ENCODE results near the gene C1QTNF1. TPM values are rescaled to one million over a fixed set of nuclear protein-coding genes. Genes with fewer than 3 reads are reported as not detected.

Gene C1QTNF1
- total and polyA plus RNA-seq, 4 experiments from 2014 or later, result not detected

DNA sequence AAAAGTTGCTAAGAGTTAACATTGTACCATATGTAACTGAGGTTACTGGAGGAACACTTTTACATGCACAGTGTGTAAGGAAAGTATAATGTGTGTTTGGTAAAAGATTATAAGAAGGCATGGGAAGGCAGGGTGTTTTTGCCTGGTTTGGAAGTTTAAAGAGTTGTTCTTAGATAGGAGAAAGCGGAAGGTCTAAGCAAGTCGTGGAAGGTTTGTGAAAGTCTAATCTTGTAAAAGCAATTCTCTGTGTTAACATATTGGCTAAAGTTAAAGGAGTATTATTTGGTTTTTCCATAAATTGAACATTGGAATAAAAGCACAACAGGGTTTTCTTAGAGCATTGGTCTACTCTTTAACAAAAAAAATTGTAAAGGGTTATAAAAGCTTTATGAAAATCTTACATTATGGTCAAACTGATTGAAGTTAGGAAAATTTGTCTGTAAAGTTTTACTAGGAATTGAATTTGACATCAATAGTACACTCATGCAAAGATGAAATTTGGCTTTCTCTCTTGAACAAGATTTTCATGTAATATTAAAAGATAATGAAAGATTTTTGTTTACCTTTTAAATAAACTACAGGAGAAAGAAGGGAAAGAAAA, 9.7 kb upstream of the C1QTNF1 start:
- Histone ChIP-seq H3K36me3 (ENCODE audit: insufficient read depth, low read length) (no peaks in the 10 kb centered on the region), H3K4me3 (ENCODE audit: low read length in 2 of 2) (no peak overlapping the region), H3K4me1 (ENCODE audit: insufficient read depth, low read length) (peaks cover 6% of the 10 kb centered on the region), H3K27me3 (ENCODE audit: insufficient read depth, low read length) (no peaks in the 10 kb centered on the region), H3K27ac (ENCODE audit: low read depth, low read length) (no peak overlapping the region), H3K9me3 (ENCODE audit: control insufficient read depth in 1 of 2, low read length in 2 of 2) (no peaks in the 10 kb centered on the region)
- POLR2A ChIA-PET (ENCODE audit: partially characterized antibody), result no interaction called here
- CTCF ChIA-PET (ENCODE audit: partially characterized antibody), result interaction anchor here (0.7 kb wide), 1 partner anchor 378 kb away, joined by 3 read pairs; no protein-coding TSS in a partner anchor
- DNase-seq, result no peak
- peaks cover 2 to 3% of the 10 kb centered on the region in 2 donors for H3K27me3 Mint-ChIP-seq
- H3K36me3 Mint-ChIP-seq, result peaks cover 0 to 4% of the 10 kb centered on the region in 2 donors
- H3K27ac Mint-ChIP-seq, result no peak overlapping the region
- intact Hi-C loops (cut with micrococcal nuclease), result no loop called here
- peaks cover 0 to 14% (median 8%) of the 10 kb centered on the region in 4 donors for H3K4me1 Mint-ChIP-seq
- peaks cover 0 to 6% (median 0%) of the 10 kb centered on the region in 8 donors for H3K9me3 Mint-ChIP-seq
- no peak overlapping the region for H3K4me3 Mint-ChIP-seq

GRCh38 chr17:79017546-79018369, 6.2 kb upstream of the C1QTNF1 start:
- H3K9me3 ChIP-seq (ENCODE audit: control insufficient read depth in 1 of 2, low read length in 2 of 2), result no peaks in the 10 kb centered on the region
- DNase-seq, result no peak
- H3K4me1 ChIP-seq (ENCODE audit: insufficient read depth, low read length), result no peaks in the 10 kb centered on the region
- no peaks in the 10 kb centered on the region for H3K36me3 ChIP-seq (ENCODE audit: insufficient read depth, low read length)
- Mint-ChIP-seq H3K36me3 (no peaks in the 10 kb centered on the region), H3K27ac (no peak overlapping the region), H3K4me1 (peaks cover 0 to under 1% (median 0%) of the 10 kb centered on the region in 4 donors), H3K27me3 (peaks cover 2 to 9% of the 10 kb centered on the region in 2 donors), H3K4me3 (no peak overlapping the region), H3K9me3 (peaks cover 0 to 3% (median 0%) of the 10 kb centered on the region in 8 donors)
- no peak overlapping the region for H3K27ac ChIP-seq (ENCODE audit: low read depth, low read length)
- no peak overlapping the region for H3K4me3 ChIP-seq (ENCODE audit: low read length in 2 of 2)
- intact Hi-C loops (cut with micrococcal nuclease), result no loop called here
- ChIA-PET POLR2A (ENCODE audit: partially characterized antibody) (no interaction called here), CTCF (ENCODE audit: partially characterized antibody) (no interaction called here)
- H3K27me3 ChIP-seq (ENCODE audit: insufficient read depth, low read length), result no peaks in the 10 kb centered on the region

DNA sequence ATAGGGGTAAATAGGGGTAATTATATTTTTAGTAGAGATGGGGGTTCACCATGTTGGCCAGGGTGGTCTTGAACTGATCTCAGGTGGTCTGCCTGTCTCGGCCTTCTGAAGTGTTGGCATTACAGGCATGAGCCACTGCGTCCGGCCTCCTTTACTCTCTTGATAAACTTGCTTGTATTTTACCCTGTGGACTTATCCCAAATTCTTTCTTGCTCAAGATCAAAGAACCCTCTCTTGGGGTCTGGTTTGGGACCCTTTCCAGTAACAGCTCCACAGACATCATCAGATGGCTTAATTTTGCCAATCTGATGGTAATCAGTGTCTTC, 5.6 kb upstream of the C1QTNF1 start:
- Mint-ChIP-seq H3K4me1 (peaks cover 0 to 3% (median 0%) of the 10 kb centered on the region in 4 donors), H3K36me3 (no peaks in the 10 kb centered on the region), H3K4me3 (no peak overlapping the region), H3K9me3 (peaks cover 0 to 3% (median 0%) of the 10 kb centered on the region in 8 donors), H3K27ac (no peak overlapping the region), H3K27me3 (peaks cover 2 to 9% of the 10 kb centered on the region in 2 donors)
- CTCF ChIA-PET (ENCODE audit: partially characterized antibody), result interaction anchor here (1.0 kb wide), 1 partner anchor 64 kb away, joined by 4 read pairs; no protein-coding TSS in a partner anchor
- H3K36me3 ChIP-seq (ENCODE audit: insufficient read depth, low read length), result no peaks in the 10 kb centered on the region
- POLR2A ChIA-PET (ENCODE audit: partially characterized antibody), result interaction anchor here (0.6 kb wide), 1 partner anchor 199 kb away, joined by 3 read pairs; no protein-coding TSS in a partner anchor
- no peaks in the 10 kb centered on the region for H3K9me3 ChIP-seq (ENCODE audit: control insufficient read depth in 1 of 2, low read length in 2 of 2)
- intact Hi-C loops (cut with micrococcal nuclease), result no loop called here
- DNase-seq, result no peak
- H3K4me3 ChIP-seq (ENCODE audit: low read length in 2 of 2), result no peak overlapping the region
- no peaks in the 10 kb centered on the region for H3K4me1 ChIP-seq (ENCODE audit: insufficient read depth, low read length)
- peaks cover 5% of the 10 kb centered on the region for H3K27me3 ChIP-seq (ENCODE audit: insufficient read depth, low read length)
- no peak overlapping the region for H3K27ac ChIP-seq (ENCODE audit: low read depth, low read length)

GRCh38 chr17:79019261-79019631, 4.7 kb upstream of the C1QTNF1 start:
- H3K36me3 Mint-ChIP-seq, result no peaks in the 10 kb centered on the region
- peaks cover 2 to 10% (median 3%) of the 10 kb centered on the region in 4 donors for H3K4me1 Mint-ChIP-seq
- H3K36me3 ChIP-seq (ENCODE audit: insufficient read depth, low read length), result no peaks in the 10 kb centered on the region
- H3K27me3 ChIP-seq (ENCODE audit: insufficient read depth, low read length), result peaks cover 5% of the 10 kb centered on the region
- no peak overlapping the region for H3K4me3 Mint-ChIP-seq
- intact Hi-C loops (cut with micrococcal nuclease), result loop anchor here (1.0 kb wide), 1 partner anchor 23 kb away; no protein-coding TSS in a partner anchor
- DNase-seq, result no peak
- H3K4me3 ChIP-seq (ENCODE audit: low read length in 2 of 2), result no peak overlapping the region
- peaks cover 8% of the 10 kb centered on the region for H3K4me1 ChIP-seq (ENCODE audit: insufficient read depth, low read length)
- no peak overlapping the region for H3K27ac ChIP-seq (ENCODE audit: low read depth, low read length)
- ChIA-PET CTCF (ENCODE audit: partially characterized antibody) (interaction anchor here (1.0 kb wide), 1 partner anchor 64 kb away, joined by 4 read pairs; no protein-coding TSS in a partner anchor), POLR2A (ENCODE audit: partially characterized antibody) (no interaction called here)
- no peak overlapping the region for H3K27ac Mint-ChIP-seq
- peaks cover 0 to 13% of the 10 kb centered on the region in 2 donors for H3K27me3 Mint-ChIP-seq
- H3K9me3 Mint-ChIP-seq, result peaks cover 0 to 3% (median 0%) of the 10 kb centered on the region in 8 donors
- no peaks in the 10 kb centered on the region for H3K9me3 ChIP-seq (ENCODE audit: control insufficient read depth in 1 of 2, low read length in 2 of 2)

GRCh38 chr17:79019632-79020584, 4.1 kb upstream of the C1QTNF1 start:
- Mint-ChIP-seq H3K4me3 (no peak overlapping the region), H3K27me3 (peaks cover 0 to 16% of the 10 kb centered on the region in 2 donors)
- POLR2A ChIA-PET (ENCODE audit: partially characterized antibody), result no interaction called here

DNA sequence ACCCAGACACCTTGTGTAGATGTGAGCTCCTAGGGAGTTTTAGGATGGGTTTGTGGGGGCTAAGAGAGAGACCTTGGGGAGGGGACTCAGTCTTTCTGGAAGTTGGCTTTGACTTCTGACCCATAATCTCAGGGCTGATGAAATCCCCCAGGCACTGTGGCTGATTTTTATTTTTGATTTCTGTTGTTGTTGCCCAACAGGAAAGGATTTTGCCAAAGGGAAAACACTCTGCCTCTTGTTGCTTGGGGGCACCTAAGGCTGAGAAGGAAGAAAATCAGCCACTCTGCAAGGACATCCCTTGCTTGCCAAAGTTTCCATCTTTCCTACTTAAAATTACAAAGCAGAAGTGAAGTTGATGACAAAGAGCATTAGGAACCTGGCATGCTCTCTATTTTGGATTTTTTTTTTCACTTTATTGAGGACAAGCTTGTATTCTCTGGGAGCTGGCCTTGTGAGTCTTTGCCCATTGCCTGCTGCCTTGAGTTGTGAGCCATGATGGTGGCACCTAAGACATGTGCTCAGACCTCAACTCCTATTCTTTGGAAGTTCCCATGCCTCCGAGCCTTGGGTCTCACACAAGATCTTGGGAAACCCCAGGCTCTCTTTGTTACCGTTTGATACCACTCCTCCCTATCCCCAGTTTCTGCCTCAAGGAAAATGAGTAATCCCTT, 3.2 kb upstream of the C1QTNF1 start:
- POLR2A ChIA-PET (ENCODE audit: partially characterized antibody), result no interaction called here
- H3K27me3 Mint-ChIP-seq, result peaks cover 4 to 19% of the 10 kb centered on the region in 2 donors

More at GRCh38 chr17:79019632-79020584, 4.1 kb upstream of the C1QTNF1 start:
- CTCF ChIA-PET (ENCODE audit: partially characterized antibody), result interaction anchor here (0.6 to 2.4 kb wide), 2 partner anchors 62 to 372 kb away, joined by 3 to 8 read pairs; no protein-coding TSS in a partner anchor
- DNase-seq, result peak; percentile 42 to 70 (median 52)
- Mint-ChIP-seq H3K36me3 (no peaks in the 10 kb centered on the region), H3K27ac (no peak overlapping the region), H3K9me3 (peaks cover 0 to 3% (median 0%) of the 10 kb centered on the region in 8 donors), H3K4me1 (peaks cover 2 to 15% (median 4%) of the 10 kb centered on the region in 4 donors)
- peaks cover 7% of the 10 kb centered on the region for H3K27me3 ChIP-seq (ENCODE audit: insufficient read depth, low read length)
- no peaks in the 10 kb centered on the region for H3K9me3 ChIP-seq (ENCODE audit: control insufficient read depth in 1 of 2, low read length in 2 of 2)
- peaks cover 13% of the 10 kb centered on the region for H3K4me1 ChIP-seq (ENCODE audit: insufficient read depth, low read length)
- intact Hi-C loops (cut with micrococcal nuclease), result loop anchor here (1.0 kb wide), 1 partner anchor 22 kb away; no protein-coding TSS in a partner anchor
- no peak overlapping the region for H3K27ac ChIP-seq (ENCODE audit: low read depth, low read length)
- no peak overlapping the region for H3K4me3 ChIP-seq (ENCODE audit: low read length in 2 of 2)
- no peaks in the 10 kb centered on the region for H3K36me3 ChIP-seq (ENCODE audit: insufficient read depth, low read length)

More for the DNA sequence above, 3.2 kb upstream of the C1QTNF1 start:
- no peak overlapping the region for H3K27ac ChIP-seq (ENCODE audit: low read depth, low read length)
- peaks cover 0 to under 1% (median 0%) of the 10 kb centered on the region in 8 donors for H3K9me3 Mint-ChIP-seq
- intact Hi-C loops (cut with micrococcal nuclease), result no loop called here
- H3K36me3 ChIP-seq (ENCODE audit: insufficient read depth, low read length), result no peaks in the 10 kb centered on the region
- H3K4me3 Mint-ChIP-seq, result no peak overlapping the region
- H3K27me3 ChIP-seq (ENCODE audit: insufficient read depth, low read length), result peaks cover 14% of the 10 kb centered on the region
- H3K4me1 Mint-ChIP-seq, result peaks cover 2 to 21% (median 4%) of the 10 kb centered on the region in 4 donors
- H3K4me3 ChIP-seq (ENCODE audit: low read length in 2 of 2), result no peak overlapping the region
- H3K36me3 Mint-ChIP-seq, result no peaks in the 10 kb centered on the region
- CTCF ChIA-PET (ENCODE audit: partially characterized antibody), result interaction anchor here (1.0 to 2.4 kb wide), 2 partner anchors 11 to 371 kb away, joined by 3 to 8 read pairs; partner anchors contain the start of gene CANT1
- H3K27ac Mint-ChIP-seq, result peak overlapping the region in 2 of 7 donors; percentile 17 to 42
- no peaks in the 10 kb centered on the region for H3K9me3 ChIP-seq (ENCODE audit: control insufficient read depth in 1 of 2, low read length in 2 of 2)
- H3K4me1 ChIP-seq (ENCODE audit: insufficient read depth, low read length), result peaks cover 13% of the 10 kb centered on the region
- DNase-seq, result no peak
